ENCODE results near the gene MANEA. TPM values are rescaled to one million over a fixed set of nuclear protein-coding genes. Genes with fewer than 3 reads are reported as not detected.

MANEA gene
- total and polyA plus RNA-seq, 2 of the 13 experiments (the other 11 are each of a cell fraction or from before 2014, with no cell fraction given) = 10.0 to 10.9 TPM

- H3K79me2 ChIP-seq (ENCODE audit: insufficient read depth, low read length) = no peaks in the 10 kb centered on the region
- ChIA-PET POLR2A (no interaction called here), CTCF (ENCODE audit: low intra/inter-chr PET ratio, low total read pairs) (no interaction called here)
- DNase-seq (ENCODE audit: low spot score) = no peak
- no peak overlapping the region for H3K9ac ChIP-seq (ENCODE audit: insufficient read depth, low read depth, low read length)
- no peaks in the 10 kb centered on the region for H4K20me1 ChIP-seq (ENCODE audit: insufficient read depth, low read length)
- no peaks in the 10 kb centered on the region for H3K4me1 ChIP-seq (ENCODE audit: insufficient read depth, low read length)
- TF ChIP-seq NKX3-1 (CRISPR knock-in tag; IDR thresholded peaks at IDR 0.05) = no peak
- no peak for TF ChIP-seq CBX1 (IDR thresholded peaks at IDR 0.05; ENCODE audit: low read depth)
- no peak for TF ChIP-seq GMEB1 (CRISPR knock-in tag; IDR thresholded peaks at IDR 0.05; ENCODE audit: borderline replicate concordance)
- TF ChIP-seq ZGPAT (CRISPR knock-in tag; IDR thresholded peaks at IDR 0.05) = no peak
- TF ChIP-seq ZBTB14 (CRISPR knock-in tag; IDR thresholded peaks at IDR 0.05) = no peak
- TF ChIP-seq SRY (CRISPR knock-in tag; IDR thresholded peaks at IDR 0.05) = no peak
- no peak overlapping the region for H3K4me3 ChIP-seq (replicated peaks in 1 of 3; ENCODE audit: insufficient read depth in 1 of 3, low read depth in 2 of 3, low read length in 3 of 3)
- in situ Hi-C loops (cut with HindIII; ENCODE audit: extremely low pct_ligation_motif_present, low pct_unique_long_range_greater_than_20kb) (no loop called here), intact Hi-C loops (cut with micrococcal nuclease; ENCODE audit: unreplicated experiment) (no loop called here)
- no peak overlapping the region for H3K27ac ChIP-seq (ENCODE audit: extremely low read length, insufficient read depth, low read length)
- no peaks in the 10 kb centered on the region for H3K9me3 ChIP-seq (ENCODE audit: low read length)
- no peaks in the 10 kb centered on the region for H3K27me3 ChIP-seq (ENCODE audit: control insufficient read depth in 1 of 2, insufficient read depth in 2 of 2, low read length in 2 of 2)
- peaks cover 0 to 4% of the 10 kb centered on the region in 2 experiments; a peak in 1 of 5 replicates for H3K36me3 ChIP-seq (replicated peaks in 1 of 2; ENCODE audit: control insufficient read depth in 1 of 2, insufficient read depth in 2 of 2, low read length in 2 of 2)
- H3K4me2 ChIP-seq (ENCODE audit: low read depth, low read length) = no peak overlapping the region
- no peak for ATAC-seq
- no peak for FAIRE-seq
- no peak overlapping the region for H2AFZ ChIP-seq (ENCODE audit: low read length)
- no TSS peak for BruUV-seq (replicated peaks)
- WGBS (ENCODE audit: low lambda C conversion rate) = 93% methylated on average over 3 of the region's 3 CpGs
Measured at GRCh38 chr6:95601133-95601532, 23.8 kb downstream of the MANEA start.

All from HepG2 (cell line).